ENCODE data around the gene NDNF.

Gene NDNF

DNA sequence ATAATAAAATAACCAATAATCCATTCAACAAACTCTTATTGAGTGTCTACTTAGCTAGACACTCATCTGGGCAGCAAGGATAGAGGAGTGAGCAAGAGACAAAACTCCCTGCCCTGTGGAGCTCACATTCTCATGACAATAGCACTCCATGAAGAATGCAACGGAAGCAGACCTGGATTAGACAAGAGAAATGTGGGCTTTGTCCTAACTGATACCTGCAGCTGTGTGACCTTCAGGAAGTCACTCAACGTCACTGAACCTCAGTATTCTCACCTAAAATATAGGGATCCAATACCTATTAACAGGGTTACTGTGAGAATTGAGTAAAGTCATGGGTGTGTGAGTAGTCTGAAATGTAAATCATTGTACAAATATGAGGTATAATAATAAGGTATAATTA is 61.2 kb downstream of the NDNF start:
- no peak for DNase-seq

DNA sequence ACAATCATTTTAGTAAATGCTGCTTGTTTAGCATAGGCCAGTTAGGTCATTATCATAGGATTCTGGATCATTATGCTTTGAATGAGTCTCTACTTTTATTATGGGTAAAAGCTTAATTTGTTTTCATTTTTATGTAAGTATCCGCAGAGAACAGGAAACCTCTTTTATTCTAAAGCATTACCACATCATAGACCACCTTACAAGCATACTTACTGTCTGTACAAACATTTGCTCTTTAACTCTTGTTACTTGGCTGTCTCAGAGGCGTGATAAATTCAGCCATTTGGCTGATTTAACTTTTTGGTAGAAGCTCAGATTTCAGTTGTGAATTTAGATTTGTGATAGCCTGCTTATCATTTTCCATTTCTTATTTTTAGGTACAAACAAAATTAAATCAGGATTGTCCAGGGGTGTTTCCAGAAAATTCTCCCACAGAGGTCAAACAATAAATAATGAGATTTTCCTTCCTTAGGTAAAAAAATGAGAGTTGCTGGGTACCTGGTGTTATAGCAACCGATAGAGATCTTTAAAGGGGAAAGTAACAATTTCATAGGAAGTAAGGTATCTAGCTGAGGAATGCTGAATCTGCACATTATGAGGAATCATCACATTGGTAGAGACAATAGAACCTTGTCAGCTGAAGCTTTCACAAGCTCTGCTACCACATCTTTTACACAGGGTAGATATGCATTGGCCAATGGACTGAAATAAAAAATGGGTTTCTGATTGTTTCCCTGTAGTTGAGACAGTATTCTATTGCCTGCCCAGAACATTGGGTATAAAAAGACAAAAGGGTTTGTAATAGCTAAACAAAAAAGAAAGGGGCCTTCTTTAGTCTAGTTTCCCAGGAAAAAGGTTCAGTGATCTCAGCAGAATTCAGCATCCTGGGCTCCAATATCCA is 62.5 kb downstream of the NDNF start:
- no peak for DNase-seq

DNA sequence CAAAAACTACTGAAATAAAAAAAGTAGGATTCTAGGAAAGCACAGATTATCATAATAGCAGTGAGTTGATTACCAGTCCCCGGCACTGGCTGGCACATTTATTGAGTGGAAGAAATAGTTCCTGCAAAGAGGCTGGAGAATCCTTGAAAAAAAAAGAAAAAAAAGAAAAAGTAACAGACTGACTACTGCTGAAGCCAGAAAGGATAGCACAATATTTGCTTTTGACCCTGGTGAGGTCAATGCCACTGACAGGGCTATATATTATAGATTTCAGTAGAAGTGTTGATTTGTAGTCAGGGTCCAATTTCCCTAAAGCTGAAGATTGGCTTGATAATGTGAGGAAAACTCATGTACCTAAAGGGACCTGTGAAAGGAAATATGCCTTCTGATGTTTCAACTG is 64.7 kb downstream of the NDNF start:
- no peak for DNase-seq

DNA sequence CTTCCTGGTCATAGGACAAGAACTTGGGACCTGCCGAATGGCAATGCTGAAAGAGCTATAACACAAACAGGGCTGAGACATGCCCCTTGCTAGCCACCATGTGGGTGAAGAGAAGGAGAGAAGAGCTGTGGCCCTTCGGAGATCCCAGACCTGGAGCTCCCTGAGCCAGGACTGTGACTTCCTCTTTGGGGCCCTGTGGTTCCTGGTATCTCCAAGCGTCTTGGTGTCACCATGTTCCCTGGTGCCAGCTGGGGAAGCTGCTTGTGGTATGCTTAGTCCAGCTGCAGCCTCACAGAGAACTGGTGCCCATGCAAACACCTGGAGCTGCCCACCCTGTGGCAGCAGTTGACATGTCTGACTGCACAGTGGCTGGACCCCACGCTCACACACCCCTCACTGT is 68.5 kb downstream of the NDNF start:
- DNase-seq = no peak

DNA sequence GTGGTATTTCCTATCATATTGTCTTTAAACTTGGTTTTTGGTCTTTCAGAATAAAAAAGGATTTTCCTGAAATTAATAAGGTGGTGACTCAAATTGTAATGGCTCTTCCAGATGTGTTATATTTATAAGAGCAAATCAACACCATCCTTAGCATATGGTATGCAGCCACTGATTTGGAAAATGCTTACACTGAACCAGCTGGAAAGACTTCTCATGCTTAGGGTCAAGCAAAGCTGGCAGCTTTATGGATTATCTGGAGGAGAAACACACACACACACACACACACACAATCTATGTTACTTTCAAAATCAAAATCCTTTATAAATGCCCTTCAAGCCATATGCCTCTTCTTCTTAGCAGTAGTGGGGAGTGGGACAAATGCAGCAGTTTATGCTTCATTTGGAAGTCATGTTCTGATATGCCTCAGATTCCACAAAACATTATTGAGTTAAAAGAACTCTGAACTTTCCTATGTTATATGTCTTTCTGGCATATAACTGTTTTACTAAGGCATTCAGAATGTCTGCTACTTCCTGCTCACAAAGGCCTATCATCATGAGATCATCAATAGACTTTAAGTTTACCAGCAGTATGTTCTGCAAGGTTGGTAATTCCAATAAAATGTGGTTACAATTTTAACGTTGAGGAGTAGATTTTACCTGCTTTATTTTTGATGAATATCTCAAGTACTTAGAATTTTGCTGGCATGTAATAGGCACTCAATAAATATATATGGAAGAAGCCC is 76.9 kb downstream of the NDNF start:
- no peak for DNase-seq

DNA sequence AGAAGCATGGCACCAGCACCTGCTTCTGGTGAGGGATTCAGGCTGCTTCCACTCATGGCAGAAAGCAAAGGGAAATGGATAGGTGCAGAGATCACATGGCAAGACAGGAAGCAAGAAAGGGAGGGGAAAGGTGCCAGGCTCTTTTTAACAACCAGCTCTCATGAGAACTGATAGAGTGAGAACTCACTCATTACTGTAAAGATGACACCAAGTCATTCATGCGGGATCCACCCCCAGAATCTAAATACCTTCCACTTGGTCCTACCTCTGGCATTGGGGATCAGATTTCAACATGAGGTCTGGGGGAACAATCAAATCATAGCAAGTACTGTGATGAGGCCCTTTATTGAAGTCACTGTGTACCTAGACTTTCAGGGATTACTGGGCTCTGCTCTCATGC is 77.8 kb downstream of the NDNF start:
- DNase-seq = no peak

DNA sequence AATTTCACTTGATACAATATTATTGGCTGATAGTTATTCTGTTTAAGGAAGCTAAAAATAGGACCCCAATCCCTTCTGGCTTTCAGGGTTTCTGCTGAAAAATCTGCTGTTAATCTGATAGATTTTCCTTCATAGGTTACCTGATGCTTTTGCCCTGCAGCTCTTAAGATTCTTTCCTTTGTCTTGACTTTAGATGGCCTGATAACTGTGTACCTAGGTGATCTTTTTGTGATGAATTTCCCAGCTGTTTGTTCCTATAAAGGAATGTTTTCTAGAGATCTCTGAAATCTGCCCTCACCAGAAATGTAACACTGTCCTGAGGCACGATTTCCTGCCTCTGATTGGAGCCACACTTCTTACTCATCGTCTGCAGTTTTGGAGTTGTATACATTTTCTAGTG is 80.5 kb downstream of the NDNF start:
- DNase-seq = no peak

DNA sequence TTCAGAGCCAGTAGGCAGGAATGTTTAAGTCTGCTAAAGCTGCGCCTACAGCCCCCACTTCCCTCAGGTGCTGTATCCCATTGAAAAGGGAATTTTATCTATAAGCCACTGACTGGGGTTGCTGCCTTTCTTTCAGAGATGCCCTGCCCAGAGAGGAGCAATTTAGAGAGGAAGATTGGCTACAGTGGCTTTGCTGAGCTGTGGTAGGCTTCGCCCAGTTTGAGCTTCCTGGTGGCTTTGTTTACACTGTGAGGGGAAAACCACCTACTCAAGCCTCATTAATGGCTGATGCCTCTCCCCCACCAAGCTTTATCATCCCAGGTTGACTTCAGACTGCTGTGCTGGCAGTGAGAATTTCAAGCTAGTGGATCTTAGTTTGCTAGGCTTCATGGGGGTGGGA is 82.1 kb downstream of the NDNF start:
- DNase-seq = no peak
